Gastroesophageal sphincter (tissue), 4 donors: Measurements from ENCODE around the gene MEA1. TPM values are rescaled to one million over a fixed set of nuclear protein-coding genes. Genes with fewer than 3 reads are reported as not detected.

ENCODE experiments used
- ATAC-seq: fragments of 150-250 bp; one replicate; pipeline ENCODE4 v1.9.1; 2016; ENCODE audit warnings: mild to moderate bottlenecking, moderate library complexity
- H3K27ac ChIP-seq, 4 donors: fragments of 200-600 bp; sonication (generic) in 3 of 4; 1 replicate in 3 of 4; 2 replicates in 1 of 4; pipeline ENCODE4 v1.5.1; 2016 to 2019
- H3K27me3 ChIP-seq: fragments of 200-600 bp; sonication (generic); one replicate; pipeline ENCODE4 v1.5.1; 2019
- H3K36me3 ChIP-seq, 2 donors: fragments of 200-600 bp; sonication (generic); one replicate each; pipeline ENCODE4 v1.5.1; 2019; ENCODE audit warnings: control low read depth in 1 of 2
- H3K4me1 ChIP-seq, 3 donors: fragments of 200-600 bp; sonication (generic); 1 replicate in 2 of 3; 2 replicates in 1 of 3; pipeline ENCODE4 v1.5.1; 2016 to 2019; ENCODE audit warnings: control low read depth in 2 of 3
- H3K4me3 ChIP-seq, 2 donors: fragments of 200-600 bp; sonication (generic); one replicate each; pipeline ENCODE4 v1.5.1; 2019; ENCODE audit warnings: mild to moderate bottlenecking in 1 of 2, moderate library complexity in 1 of 2
- H3K9me3 ChIP-seq, 3 donors: fragments of 200-600 bp; sonication (generic); one replicate each; pipeline ENCODE4 v1.5.1; 2017 to 2019; ENCODE audit warnings: control low read depth in 2 of 3
- EP300 ChIP-seq: sonication (generic); formaldehyde crosslinking; IDR thresholded peaks from one replicate; pipeline ENCODE4 v1.6.1; 2017; ENCODE audit warnings: antibody characterized with exemption, mild to moderate bottlenecking
- POLR2A ChIP-seq, 2 donors: fragments of 450-650 bp; IDR thresholded peaks; one replicate each; pipeline ENCODE4 v1.6.1; 2017; ENCODE audit warnings: antibody characterized with exemption in 2 of 2, mild to moderate bottlenecking in 2 of 2, moderate library complexity in 1 of 2
- POLR2AphosphoS5 ChIP-seq: sonication (generic); formaldehyde crosslinking; IDR thresholded peaks from one replicate; pipeline ENCODE4 v1.6.1; 2017; ENCODE audit warnings: antibody characterized with exemption
- WGBS, 2 donors: methylation state at CpG; one replicate each; pipeline ENCODE4 v1.1.5; 2018; ENCODE audit warnings: low coverage in 1 of 2; 5-methylcytosine and 5-hydroxymethylcytosine counted together
- total RNA-seq, 4 donors: library from RNA; depleted of rRNA; stranded (reverse); fragments of >200 nt; gene quantifications; one replicate each; pipeline ENCODE4 v1.1.0, GENCODE V29; 2016
- TF ChIP-seq, protein P1 (sequence below), 4 experiments: fragments of 200-600 bp in 2 of 4; fragments of 450-650 bp in 2 of 4; sonication (generic) in 1 of 4; IDR thresholded peaks; one replicate each; pipeline ENCODE4 v1.5.1; 2017 to 2019; ENCODE audit warnings: antibody characterized with exemption in 4 of 4, mild to moderate bottlenecking in 2 of 4, moderate library complexity in 2 of 4

MEA1 gene
- total RNA-seq, 4 donors from 2014 or later = 56.0 to 62.1 (median 58.3) TPM

DNA sequence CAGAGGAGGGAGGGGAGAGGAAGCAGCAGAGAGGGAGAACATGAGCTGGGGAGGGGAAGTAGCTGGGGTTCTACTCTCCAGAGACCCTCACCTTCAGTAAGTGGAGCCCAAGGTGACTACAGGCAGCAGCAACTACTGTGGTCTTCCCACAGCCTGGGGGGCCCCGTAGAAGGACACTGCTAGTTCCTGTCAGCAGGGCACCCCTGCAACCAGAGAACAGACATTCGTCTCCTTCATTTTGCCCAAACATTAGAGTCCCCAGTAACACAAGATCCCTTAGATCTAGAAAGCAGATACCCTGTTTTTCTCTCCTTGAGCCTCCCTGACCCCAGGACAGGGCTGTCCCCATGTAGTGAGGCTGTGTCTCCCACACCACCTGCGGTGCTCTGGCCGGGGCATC lies 45.0 kb downstream of the MEA1 start:
- Histone ChIP-seq H3K4me1 (peaks cover 0 to 5% (median 0%) of the 10 kb centered on the region in 3 donors), H3K27me3 (no peaks in the 10 kb centered on the region), H3K36me3 (peaks cover 0 to 63% of the 10 kb centered on the region in 2 donors), H3K4me3 (no peak overlapping the region), H3K27ac (no peak overlapping the region), H3K9me3 (no peaks in the 10 kb centered on the region)
- WGBS, 2 donors = 61 to 100% methylated on average over 2 to 3 of the region's 4 CpGs
- ATAC-seq = no peak
- no peak for TF ChIP-seq POLR2AphosphoS5
- TF ChIP-seq, protein P1, sequence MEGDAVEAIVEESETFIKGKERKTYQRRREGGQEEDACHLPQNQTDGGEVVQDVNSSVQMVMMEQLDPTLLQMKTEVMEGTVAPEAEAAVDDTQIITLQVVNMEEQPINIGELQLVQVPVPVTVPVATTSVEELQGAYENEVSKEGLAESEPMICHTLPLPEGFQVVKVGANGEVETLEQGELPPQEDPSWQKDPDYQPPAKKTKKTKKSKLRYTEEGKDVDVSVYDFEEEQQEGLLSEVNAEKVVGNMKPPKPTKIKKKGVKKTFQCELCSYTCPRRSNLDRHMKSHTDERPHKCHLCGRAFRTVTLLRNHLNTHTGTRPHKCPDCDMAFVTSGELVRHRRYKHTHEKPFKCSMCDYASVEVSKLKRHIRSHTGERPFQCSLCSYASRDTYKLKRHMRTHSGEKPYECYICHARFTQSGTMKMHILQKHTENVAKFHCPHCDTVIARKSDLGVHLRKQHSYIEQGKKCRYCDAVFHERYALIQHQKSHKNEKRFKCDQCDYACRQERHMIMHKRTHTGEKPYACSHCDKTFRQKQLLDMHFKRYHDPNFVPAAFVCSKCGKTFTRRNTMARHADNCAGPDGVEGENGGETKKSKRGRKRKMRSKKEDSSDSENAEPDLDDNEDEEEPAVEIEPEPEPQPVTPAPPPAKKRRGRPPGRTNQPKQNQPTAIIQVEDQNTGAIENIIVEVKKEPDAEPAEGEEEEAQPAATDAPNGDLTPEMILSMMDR (IDR thresholded peaks at IDR 0.05) = no peak
- no peak for TF ChIP-seq POLR2A (IDR thresholded peaks at IDR 0.05)
- TF ChIP-seq EP300 = no peak

DNA sequence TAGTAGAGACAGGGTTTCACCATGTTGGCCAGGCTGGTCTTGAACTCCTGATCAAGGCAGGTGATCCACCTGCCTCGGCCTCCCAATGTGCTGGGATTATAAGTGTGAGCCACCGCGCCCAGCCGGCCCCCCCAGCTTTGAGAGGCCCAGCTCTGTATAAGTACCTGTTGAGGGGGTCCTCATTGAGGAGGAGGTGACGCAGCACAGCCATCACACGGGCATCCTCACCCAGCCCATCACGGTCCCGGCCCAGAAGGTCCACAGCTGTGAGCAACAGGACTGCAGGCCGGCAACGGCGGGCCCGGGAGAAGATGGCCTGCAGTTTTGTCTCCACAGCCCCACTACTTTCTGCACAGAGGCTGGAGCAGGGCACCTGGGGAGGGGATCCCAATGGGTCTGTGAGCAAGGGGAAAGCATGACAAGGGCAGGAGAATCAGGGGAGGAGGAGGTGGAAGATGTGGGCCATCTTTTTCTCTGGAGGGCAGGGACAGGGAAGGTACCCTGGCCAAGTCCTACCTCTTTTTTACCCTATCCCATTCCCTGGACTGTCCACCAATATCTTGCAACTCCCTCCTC lies 45.5 kb downstream of the MEA1 start:
- H3K4me1 ChIP-seq = peaks cover 0 to 5% (median 0%) of the 10 kb centered on the region in 3 donors
- H3K27ac ChIP-seq = no peak overlapping the region
- TF ChIP-seq POLR2A (IDR thresholded peaks at IDR 0.05) = no peak
- TF ChIP-seq EP300 = no peak
- TF ChIP-seq, protein P1 (IDR thresholded peaks at IDR 0.05) = no peak
- TF ChIP-seq POLR2AphosphoS5 = no peak
- ATAC-seq = no peak
- H3K9me3 ChIP-seq = no peaks in the 10 kb centered on the region
- 100% methylated on average over 1 of the region's 12 CpGs; no CpG with 5 or more reads in 1 of the 2 donors for WGBS, 2 donors
- peaks cover 0 to 69% of the 10 kb centered on the region in 2 donors for H3K36me3 ChIP-seq
- H3K27me3 ChIP-seq = no peaks in the 10 kb centered on the region
- no peak overlapping the region for H3K4me3 ChIP-seq

DNA sequence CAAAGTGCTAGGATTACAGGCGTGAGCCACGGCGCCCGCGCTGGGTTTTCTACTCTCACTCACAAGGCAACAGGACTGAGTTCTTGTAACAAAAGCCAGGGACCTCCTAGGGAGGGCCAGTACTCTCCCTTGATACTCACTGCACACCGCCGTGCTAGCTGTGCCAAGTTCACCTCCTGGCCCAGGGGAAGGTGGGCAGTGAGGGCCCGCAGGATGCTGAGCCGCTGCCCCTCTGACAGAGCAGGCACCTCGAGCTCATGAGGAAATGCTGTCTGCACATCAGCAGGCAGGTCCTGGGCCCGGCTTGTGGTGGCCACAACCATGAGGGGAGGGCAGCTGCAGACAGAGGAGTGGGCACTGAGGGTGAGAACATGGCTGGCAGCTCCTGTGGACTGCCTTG lies 46.5 kb downstream of the MEA1 start:
- Histone ChIP-seq H3K27ac (no peak overlapping the region), H3K36me3 (peaks cover 0 to 75% of the 10 kb centered on the region in 2 donors), H3K4me1 (peaks cover 0 to 5% (median 0%) of the 10 kb centered on the region in 3 donors), H3K4me3 (no peak overlapping the region), H3K27me3 (no peaks in the 10 kb centered on the region), H3K9me3 (no peaks in the 10 kb centered on the region)
- no CpG with 5 or more reads among the region's 11 CpGs for WGBS, 2 donors
- TF ChIP-seq POLR2A (IDR thresholded peaks at IDR 0.05) (no peak), POLR2AphosphoS5 (no peak), EP300 (no peak)
- TF ChIP-seq, protein P1 (IDR thresholded peaks at IDR 0.05) = no peak
- no peak for ATAC-seq

DNA sequence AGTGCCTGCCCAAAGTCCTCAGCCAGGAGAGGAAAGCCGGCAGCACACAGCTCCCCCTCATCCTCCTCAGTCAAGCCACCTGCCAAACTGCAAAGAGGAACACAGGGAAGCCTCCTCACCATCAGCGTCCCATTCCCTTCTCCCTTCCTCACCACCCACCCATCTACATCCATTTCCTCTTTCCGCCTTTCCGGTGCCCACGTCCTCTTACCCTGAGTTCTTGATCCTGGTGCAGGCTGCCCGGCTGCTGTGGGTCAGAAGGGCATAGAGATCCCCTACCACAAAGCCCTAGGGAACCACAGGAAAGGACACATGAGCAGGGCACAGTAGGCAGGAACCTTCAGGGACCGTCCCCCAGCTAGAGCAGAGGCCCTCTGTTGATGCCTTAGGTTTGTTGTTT lies 47.2 kb downstream of the MEA1 start:
- H3K9me3 ChIP-seq = no peaks in the 10 kb centered on the region
- H3K4me1 ChIP-seq = peaks cover 0 to 8% (median 0%) of the 10 kb centered on the region in 3 donors
- no peak overlapping the region for H3K27ac ChIP-seq
- H3K27me3 ChIP-seq = no peaks in the 10 kb centered on the region
- no peak overlapping the region for H3K4me3 ChIP-seq
- no peak for ATAC-seq
- TF ChIP-seq, protein P1 (IDR thresholded peaks at IDR 0.05) = no peak
- TF ChIP-seq POLR2A (IDR thresholded peaks at IDR 0.05) (no peak), EP300 (no peak), POLR2AphosphoS5 (no peak)
- WGBS, 2 donors = 66 to 77% methylated on average over 5 to 6 of the region's 7 CpGs
- peaks cover 0 to 79% of the 10 kb centered on the region in 2 donors for H3K36me3 ChIP-seq
